HG03457 (cell line): ENCODE results near the gene GOLGA6A.
"Not testable (repeated sequence)": the region's sequence is repeated elsewhere in the genome, so short reads cannot be mapped to it uniquely, and the experiment has no call there.

Source experiments
- ATAC-seq: cut with Tn5 transposase; IDR thresholded peaks from one replicate; pipeline ENCODE4 v1.9.1; 2021; ENCODE audit warnings: moderate number of reproducible peaks; ENCODE audit not compliant: unreplicated experiment

GOLGA6A gene

GRCh38 chr15:74055804-74056203 is 26.5 kb downstream of the GOLGA6A start:
- no peak for ATAC-seq

GRCh38 chr15:74053941-74054529 is 28.3 kb downstream of the GOLGA6A start:
- no peak for ATAC-seq

- no peak for ATAC-seq
These were observed 28.8 kb downstream of the GOLGA6A start for GRCh38 chr15:74053517-74053916.

- not testable (repeated sequence) for ATAC-seq
These were observed 29.8 kb downstream of the GOLGA6A start for GRCh38 chr15:74052271-74053260.

DNA sequence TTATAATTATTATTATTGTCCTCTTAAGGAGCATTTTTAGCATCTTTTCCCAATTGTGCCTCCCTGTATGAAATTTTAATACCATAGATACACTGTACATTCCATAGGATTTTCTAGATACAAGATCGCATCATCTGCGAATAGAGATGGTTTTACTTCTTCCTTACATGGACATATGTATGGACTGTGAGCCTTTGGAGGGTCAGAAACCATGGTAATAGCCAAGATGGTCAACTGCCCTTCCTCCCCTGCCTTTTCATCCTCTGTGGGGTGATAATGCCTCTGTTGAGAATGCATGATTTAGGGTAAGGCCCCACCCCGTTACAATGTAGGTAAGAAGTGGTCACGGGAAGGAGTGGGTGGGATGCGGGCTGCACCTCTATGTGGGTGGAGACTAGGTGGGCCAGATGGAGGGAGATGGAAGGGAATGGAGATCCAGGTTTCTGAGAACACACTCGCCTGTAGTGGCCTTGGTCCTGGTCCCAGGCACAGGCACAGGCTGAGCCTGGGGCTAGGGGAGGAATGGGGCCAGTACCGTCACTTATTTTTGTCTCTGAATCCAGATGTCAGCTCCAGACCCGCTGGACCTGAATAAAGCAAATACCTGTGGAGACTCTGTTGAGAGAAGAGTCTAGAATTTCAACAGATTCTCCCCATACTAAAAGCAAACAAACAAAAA is 31.7 kb downstream of the GOLGA6A start:
- ATAC-seq: no peak

DNA sequence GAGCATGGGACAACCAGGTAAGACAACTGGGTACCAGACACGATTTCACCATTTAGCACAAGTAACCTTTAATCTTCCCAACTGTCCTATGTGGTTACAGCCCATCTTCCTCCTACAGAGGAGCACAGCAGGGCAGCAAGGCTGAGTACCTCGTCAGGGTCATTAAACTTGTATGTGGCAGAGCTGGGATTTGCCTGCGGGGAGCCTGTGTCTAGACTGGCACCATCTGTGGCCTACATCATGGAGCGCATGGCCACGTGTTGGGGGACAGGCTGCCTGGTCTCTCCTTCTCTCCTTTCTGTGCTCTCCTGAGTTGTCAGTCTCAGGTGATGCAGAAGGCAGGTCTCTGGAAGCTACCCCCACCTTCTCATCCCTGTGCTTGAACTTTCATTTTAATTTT is 32.2 kb downstream of the GOLGA6A start:
- ATAC-seq: no peak

DNA sequence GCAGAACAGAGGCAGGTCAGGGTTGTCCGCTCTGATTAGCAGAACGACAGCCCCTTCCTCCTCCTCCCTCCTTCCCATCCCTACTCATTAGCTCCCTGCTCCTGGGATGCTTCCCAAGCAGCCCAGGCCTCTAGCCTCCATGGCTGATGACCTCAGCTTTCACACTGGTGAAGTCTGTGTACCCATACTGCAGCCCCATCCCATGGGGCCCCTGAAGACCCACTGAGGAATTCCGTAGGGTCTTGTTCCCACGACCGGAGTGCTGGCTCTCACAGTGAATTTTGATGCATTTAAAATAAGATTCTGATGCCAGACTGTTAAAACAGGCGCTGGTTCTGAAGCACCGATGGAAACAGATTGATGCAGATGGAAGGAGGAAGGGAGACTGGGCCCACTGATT is 36.1 kb downstream of the GOLGA6A start:
- ATAC-seq: no peak

GRCh38 chr15:74045636-74046274 is 36.6 kb downstream of the GOLGA6A start:
- ATAC-seq: no peak

DNA sequence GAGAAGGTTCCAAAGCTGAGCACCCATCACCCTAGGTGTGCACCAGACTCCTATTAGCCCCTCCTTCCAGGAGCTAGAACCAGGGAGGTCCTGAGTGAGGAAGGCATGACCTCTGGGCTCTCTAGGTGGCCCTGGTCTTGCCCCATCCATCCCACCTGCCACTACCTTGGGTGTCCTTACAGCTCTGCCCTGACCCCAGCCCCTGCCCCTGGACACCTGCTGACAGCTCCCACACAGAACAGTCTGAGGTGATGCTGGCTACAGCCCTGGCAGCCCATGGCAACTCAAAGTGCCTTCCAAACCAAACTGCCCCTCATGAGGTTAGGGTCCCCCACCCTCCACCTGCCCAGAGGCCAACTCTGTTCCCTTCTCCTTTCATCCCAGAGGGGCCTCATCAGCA is 37.2 kb downstream of the GOLGA6A start:
- ATAC-seq: no peak

GRCh38 chr15:74044267-74045110 is 37.9 kb downstream of the GOLGA6A start:
- ATAC-seq: no peak

DNA sequence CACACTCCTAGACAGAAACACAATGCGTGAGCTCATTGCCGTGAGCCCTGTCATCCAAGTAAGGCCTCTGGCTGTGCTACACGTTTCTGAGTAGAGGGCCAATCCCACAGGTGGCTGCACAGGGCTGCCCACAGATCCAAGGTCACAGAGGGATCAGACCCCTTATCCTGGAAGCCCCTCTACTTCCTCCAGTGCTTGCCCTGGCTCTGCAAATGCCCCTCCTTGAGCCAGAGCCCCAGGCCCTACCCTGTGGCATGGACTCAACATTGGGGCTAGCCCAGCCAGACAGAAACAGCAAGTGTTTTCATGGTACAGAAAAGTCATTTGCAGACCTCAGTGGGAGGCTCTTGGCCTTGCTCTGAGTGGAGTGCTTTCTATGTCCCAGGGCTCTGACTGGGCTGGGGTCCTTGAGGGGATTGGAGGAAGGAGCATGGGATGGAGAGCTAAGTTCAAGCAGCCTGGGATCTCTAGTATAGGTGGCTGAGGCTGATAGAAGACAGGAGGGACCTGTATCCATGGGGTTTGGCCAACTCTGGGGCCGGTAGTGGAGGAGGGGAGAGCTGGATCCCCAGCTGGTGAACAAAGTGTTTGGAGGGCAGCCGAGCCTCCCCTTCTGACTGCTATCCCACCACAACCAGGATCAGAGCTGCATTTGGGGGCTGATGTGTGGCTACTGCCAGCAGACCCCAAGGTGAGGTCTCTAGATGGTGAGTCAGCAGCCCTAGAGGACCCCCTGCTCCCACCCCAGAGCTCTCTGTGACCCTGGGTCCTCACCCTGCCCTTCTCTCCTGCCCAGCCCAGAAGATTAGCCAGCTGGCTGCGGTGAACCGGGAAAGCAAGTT is 38.7 kb downstream of the GOLGA6A start:
- no peak for ATAC-seq

DNA sequence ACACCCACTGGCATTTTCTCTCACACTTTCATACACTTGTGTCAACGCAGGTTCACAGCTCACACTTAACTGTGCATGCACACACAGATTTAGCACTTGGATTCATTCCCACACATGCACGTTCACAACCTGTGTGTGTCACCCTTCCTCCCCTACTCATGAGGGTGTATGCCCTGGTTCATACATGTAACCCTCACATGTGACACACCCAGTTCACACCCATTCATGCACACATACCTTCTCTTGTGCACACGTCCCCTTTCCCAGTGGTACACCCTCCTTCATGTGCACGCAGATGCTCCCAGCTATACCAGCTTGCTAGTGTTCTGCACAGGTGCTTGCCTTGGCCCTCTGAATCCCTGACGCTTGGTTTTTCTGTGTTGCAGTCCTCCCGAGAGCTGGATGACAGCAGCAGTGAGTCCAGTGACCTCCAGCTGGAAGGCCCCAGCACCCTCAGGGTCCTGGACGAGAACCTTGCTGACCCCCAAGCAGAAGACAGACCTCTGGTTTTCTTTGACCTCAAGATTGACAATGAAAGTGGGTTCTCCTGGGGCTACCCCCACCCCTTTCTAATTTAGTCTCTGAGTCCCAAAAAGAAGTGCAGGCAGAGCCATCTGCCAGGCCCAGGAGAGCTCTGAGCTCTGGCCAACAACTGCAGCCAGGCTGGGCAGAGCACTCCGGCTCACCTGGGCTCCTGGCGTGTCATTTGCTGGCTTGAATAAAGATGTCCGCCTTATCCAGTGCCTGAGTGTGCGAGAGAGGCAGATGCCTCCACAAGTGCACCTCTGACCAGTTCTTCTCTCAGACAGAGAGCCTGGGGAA is 39.5 kb downstream of the GOLGA6A start:
- ATAC-seq: no peak

GRCh38 chr15:74041777-74042435 is 40.4 kb downstream of the GOLGA6A start:
- ATAC-seq: no peak

DNA sequence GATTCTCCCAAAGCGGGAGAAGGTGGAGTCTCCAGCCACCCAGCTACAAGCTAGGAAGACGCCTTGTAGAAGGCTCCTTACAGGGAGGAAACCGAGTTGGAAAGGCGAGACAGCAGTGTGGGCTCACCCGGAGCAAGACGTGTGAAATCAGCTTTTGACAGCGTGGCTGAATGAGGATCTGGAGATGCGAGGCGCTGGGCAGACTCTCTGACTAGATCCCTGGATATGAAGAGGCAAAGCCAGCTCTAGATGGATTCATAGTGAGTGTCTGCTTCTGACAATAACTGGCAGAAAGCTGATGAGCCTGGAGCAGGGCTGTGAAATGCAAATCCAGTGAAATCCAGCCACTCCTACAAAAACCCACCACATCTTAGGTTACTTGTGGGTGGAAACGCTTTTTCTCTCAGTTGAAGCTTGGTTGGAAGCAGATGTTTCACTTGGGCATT is 41.0 kb downstream of the GOLGA6A start:
- no peak for ATAC-seq

- no peak for ATAC-seq
These were observed 42.1 kb downstream of the GOLGA6A start for GRCh38 chr15:74040109-74040850.

GRCh38 chr15:74039656-74040010 is 42.7 kb downstream of the GOLGA6A start:
- ATAC-seq: no peak
